Measurements from ENCODE around the gene NUDT9.
"Not testable (repeated sequence)": the region's sequence is repeated elsewhere in the genome, so short reads cannot be mapped to it uniquely, and the experiment has no call there.

The NUDT9 gene

GRCh38 chr4:87422104-87423052 is at the start of gene NUDT9:
TSS of gene NUDT9 (plus strand) at chr4:87422573. CDS start at chr4:87422906, 333 bp downstream.
- DNase-seq = peak; percentile 88 to 90

- DNase-seq = peak in 1 of 2 donors; percentile 54
These were observed 46.6 kb upstream of the NUDT9 start for GRCh38 chr4:87375719-87376291.

- DNase-seq = no peak
These were observed 44.6 kb upstream of the NUDT9 start for GRCh38 chr4:87377816-87378215.

- DNase-seq = no peak
These were observed 40.3 kb upstream of the NUDT9 start for GRCh38 chr4:87382116-87382515.

- no peak for DNase-seq
These were observed 39.4 kb upstream of the NUDT9 start for GRCh38 chr4:87382931-87383330.

GRCh38 chr4:87384466-87385132 is 37.8 kb upstream of the NUDT9 start:
- DNase-seq = not testable (repeated sequence)

GRCh38 chr4:87387237-87387636 is 35.1 kb upstream of the NUDT9 start:
- no peak for DNase-seq

- no peak for DNase-seq
These were observed 33.5 kb upstream of the NUDT9 start for GRCh38 chr4:87388901-87389300.

GRCh38 chr4:87390055-87390454 is 32.3 kb upstream of the NUDT9 start:
- DNase-seq = not testable (repeated sequence)

GRCh38 chr4:87390551-87390890 is 31.9 kb upstream of the NUDT9 start:
- DNase-seq = peak in 1 of 2 donors; percentile 14

- peak; percentile 88 for DNase-seq
These were observed 31.3 kb upstream of the NUDT9 start, which contains the start of gene HSD17B11 for GRCh38 chr4:87390891-87391575. TSS of gene HSD17B11 (minus strand) at chr4:87391188. CDS start at chr4:87391070, 118 bp downstream.

GRCh38 chr4:87391576-87392054 is 30.8 kb upstream of the NUDT9 start:
- DNase-seq = no peak

- no peak for DNase-seq
These were observed 30.2 kb upstream of the NUDT9 start for GRCh38 chr4:87392183-87392582.

- DNase-seq = not testable (repeated sequence)
These were observed 27.3 kb upstream of the NUDT9 start for GRCh38 chr4:87395073-87395472.

GRCh38 chr4:87395851-87396250 is 26.5 kb upstream of the NUDT9 start:
- not testable (repeated sequence) for DNase-seq

- DNase-seq = no peak
These were observed 23.2 kb upstream of the NUDT9 start for GRCh38 chr4:87399148-87399547.

- no peak for DNase-seq
These were observed 22.4 kb upstream of the NUDT9 start for GRCh38 chr4:87399954-87400353.

- DNase-seq = not testable (repeated sequence)
These were observed 18.6 kb upstream of the NUDT9 start for GRCh38 chr4:87403732-87404131.

- DNase-seq = no peak
These were observed 17.1 kb upstream of the NUDT9 start for GRCh38 chr4:87405211-87405820.

GRCh38 chr4:87406462-87406861 is 15.9 kb upstream of the NUDT9 start:
- no peak for DNase-seq

- not testable (repeated sequence) for DNase-seq
These were observed 15.5 kb upstream of the NUDT9 start for GRCh38 chr4:87406902-87407301.

- DNase-seq = no peak
These were observed 12.9 kb upstream of the NUDT9 start for GRCh38 chr4:87409420-87409939.
